Right lobe of liver (tissue), 6 donors: ENCODE results near the gene INPP4B. TPM values are rescaled to one million over a fixed set of nuclear protein-coding genes. Genes with fewer than 3 reads are reported as not detected.

Experiments
- ATAC-seq, 4 donors: fragments of 200-7000 bp; cut with Tn5 transposase; one replicate each; pipeline ENCODE4 v1.9.1; 2020; ENCODE audit warnings: mild to moderate bottlenecking in 4 of 4, moderate library complexity in 4 of 4
- DNase-seq, 3 donors: peaks; one replicate each; pipeline ENCODE4 v3.0.0-alpha.2; 2020
- H3K27ac ChIP-seq, 3 donors: fragments of 200-600 bp; one replicate each; pipeline ENCODE4 v1.8.0; 2022
- H3K27me3 ChIP-seq, 2 donors: fragments of 200-600 bp; one replicate each; pipeline ENCODE4 v1.8.0; 2022
- H3K36me3 ChIP-seq, 4 donors: fragments of 200-600 bp; sonication (generic) in 1 of 4; one replicate each; pipeline versions ENCODE4 v1.5.1 to v1.8.0; 2017 to 2022; ENCODE audit warnings: control low read depth in 1 of 4
- H3K4me1 ChIP-seq, 4 donors: fragments of 200-600 bp; sonication (generic) in 1 of 4; one replicate each; pipeline versions ENCODE4 v1.5.1 to v1.8.0; 2017 to 2022; ENCODE audit warnings: control low read depth in 1 of 4
- H3K4me3 ChIP-seq, 3 donors: fragments of 200-600 bp; one replicate each; pipeline ENCODE4 v1.8.0; 2022
- H3K9me3 ChIP-seq, 4 donors: fragments of 200-600 bp; sonication (generic) in 1 of 4; one replicate each; pipeline versions ENCODE4 v1.5.1 to v1.8.0; 2017 to 2022; ENCODE audit warnings: control low read depth in 1 of 4
- CTCF ChIP-seq, 4 donors: fragments of 200-600 bp in 3 of 4; fragments of 450-650 bp in 1 of 4; IDR thresholded peaks; one replicate each; pipeline versions ENCODE4 v1.5.1 to v1.8.0; 2016 to 2022; ENCODE audit warnings: antibody characterized with exemption in 4 of 4, mild to moderate bottlenecking in 2 of 4
- POLR2A ChIP-seq: fragments of 450-650 bp; IDR thresholded peaks from one replicate; pipeline ENCODE4 v1.6.1; 2017; ENCODE audit warnings: antibody characterized with exemption, mild to moderate bottlenecking
- WGBS: methylation state at CpG from one replicate; pipeline ENCODE4 v1.1.6; 2018; ENCODE audit warnings: low coverage, low lambda C conversion rate; ENCODE audit not compliant: insufficient coverage; ENCODE audit errors: missing lambda C conversion rate; 5-methylcytosine and 5-hydroxymethylcytosine counted together
- intact Hi-C, 2 donors: fragments of 100-400 bp; cut with DNase I; formaldehyde crosslinking; loops; one replicate each; pipeline versions ENCODE4 v1.11.2 to v1.14.1; 2022
- total RNA-seq, 6 experiments: library from RNA; depleted of rRNA in 2 of 6; stranded (reverse); fragments of >200 nt in 2 of 6; fragmentation: NEBNext Ultra II Directional in 3 of 6; extraction: Animal tissue kit (Norgen Biotek cat#: 25700) in 3 of 6; gene quantifications; one replicate each; pipeline versions ENCODE4 v1.1.0 to v1.2.4, GENCODE V29; 2016 to 2023
- donor health status: DM: no; HTN: yes; CAD: no.
- donor health status: DM: no; HTN: no; CAD: no.
- donor health status: DM: no; HTN: no; CAD: no.
- donor health status: DM: no; HTN: yes; CAD: no.
- donor health status: DM: no; HTN: yes; CAD: no.

Gene INPP4B
- total RNA-seq, 6 experiments from 2014 or later = 0.73 to 5.0 (median 1.6) TPM

- DNase-seq (no peak), ATAC-seq (no peak)
- Histone ChIP-seq H3K27me3 (no peaks in the 10 kb centered on the region), H3K27ac (no peak overlapping the region), H3K9me3 (no peaks in the 10 kb centered on the region), H3K36me3 (no peaks in the 10 kb centered on the region), H3K4me1 (no peaks in the 10 kb centered on the region), H3K4me3 (no peak overlapping the region)
- intact Hi-C loops = no loop called here
- 90% methylated on average over 2 of the region's 2 CpGs for WGBS
- TF ChIP-seq CTCF (IDR thresholded peaks at IDR 0.05) (no peak), POLR2A (no peak)
These were observed 529.2 kb downstream of the INPP4B start for GRCh38 chr4:142316913-142317312.

- DNase-seq (no peak), ATAC-seq (no peak)
- TF ChIP-seq POLR2A (no peak), CTCF (IDR thresholded peaks at IDR 0.05) (no peak)
- no peaks in the 10 kb centered on the region for H3K36me3 ChIP-seq
- intact Hi-C loops = no loop called here
- WGBS = 83% methylated on average over 2 of the region's 2 CpGs
- no peak overlapping the region for H3K4me3 ChIP-seq
- no peaks in the 10 kb centered on the region for H3K4me1 ChIP-seq
- no peaks in the 10 kb centered on the region for H3K9me3 ChIP-seq
- H3K27me3 ChIP-seq = no peaks in the 10 kb centered on the region
- H3K27ac ChIP-seq = no peak overlapping the region
These were observed 530.1 kb downstream of the INPP4B start for GRCh38 chr4:142316025-142316424.

GRCh38 chr4:142314686-142315085 lies 531.4 kb downstream of the INPP4B start:
- Histone ChIP-seq H3K4me1 (no peaks in the 10 kb centered on the region), H3K4me3 (no peak overlapping the region), H3K27me3 (no peaks in the 10 kb centered on the region), H3K9me3 (no peaks in the 10 kb centered on the region), H3K36me3 (no peaks in the 10 kb centered on the region), H3K27ac (no peak overlapping the region)
- ATAC-seq = peak in 2 of 4 donors; percentile 22 to 32
- intact Hi-C loops = no loop called here
- 37% methylated on average over 5 of the region's 7 CpGs for WGBS
- no peak for DNase-seq
- TF ChIP-seq CTCF (IDR thresholded peaks at IDR 0.05) = no peak
- no peak for TF ChIP-seq POLR2A

- no peak overlapping the region for H3K27ac ChIP-seq
These were observed 531.9 kb downstream of the INPP4B start for GRCh38 chr4:142314247-142314646.

More at GRCh38 chr4:142314247-142314646, 531.9 kb downstream of the INPP4B start:
- no peaks in the 10 kb centered on the region for H3K4me1 ChIP-seq
- H3K27me3 ChIP-seq = no peaks in the 10 kb centered on the region
- TF ChIP-seq CTCF (IDR thresholded peaks at IDR 0.05) (no peak), POLR2A (no peak)
- no peak overlapping the region for H3K4me3 ChIP-seq
- no peaks in the 10 kb centered on the region for H3K36me3 ChIP-seq
- 40% methylated on average over 1 of the region's 1 CpG for WGBS
- H3K9me3 ChIP-seq = no peaks in the 10 kb centered on the region
- intact Hi-C loops = no loop called here
- ATAC-seq (no peak), DNase-seq (no peak)
